Measurements from ENCODE around the gene RBBP4. TPM values are rescaled to one million over a fixed set of nuclear protein-coding genes. Genes with fewer than 3 reads are reported as not detected.

The RBBP4 gene
- total and polyA plus RNA-seq, 2 of the 8 experiments (the other 6 are each of a cell fraction or from before 2014, with no cell fraction given) = 147 to 397 TPM

GRCh38 chr1:32650248-32650751, 708 bp upstream of the RBBP4 start, which contains the start of gene ZBTB8OS (continued):
- TF ChIP-seq CHD7 (IDR thresholded peaks at IDR 0.05; ENCODE audit: insufficient replicate concordance, low read length) (no peak), CBX5 (IDR thresholded peaks at IDR 0.05; ENCODE audit: low read depth, low read length) (no peak), FOSL1 (IDR thresholded peaks at IDR 0.05; ENCODE audit: insufficient read depth, low read depth, low read length) (no peak), CBX8 (IDR thresholded peaks at IDR 0.05; ENCODE audit: borderline replicate concordance, low read depth, low read length) (no peak), PHF8 (conservative IDR thresholded peaks at IDR 0.05; ENCODE audit: low read depth, low read length) (no peak; the same call in 1 of the 2 replicates), MAX (IDR thresholded peaks at IDR 0.05) (no peak), SRF (IDR thresholded peaks at IDR 0.05; ENCODE audit: low read depth, low read length) (no peak), TEAD4 (IDR thresholded peaks at IDR 0.05; ENCODE audit: low read depth, low read length) (no peak), CREB1 (IDR thresholded peaks at IDR 0.05) (no peak; the same call in none of the 2 replicates), GABPA (IDR thresholded peaks at IDR 0.05; ENCODE audit: borderline replicate concordance, insufficient read depth, low read length) (peak; percentile 88), SP1 (IDR thresholded peaks at IDR 0.05; ENCODE audit: low read depth, low read length) (no peak)
